Fibroblast of the conjunctiva (primary cell): ENCODE results near the gene MEAF6.

Experiments
- DNase-seq: peaks from one replicate; pipeline ENCODE4 v3.0.0-alpha.2; 2010; ENCODE audit warnings: low read depth

MEAF6 gene

GRCh38 chr1:37473431-37474045 is 41.0 kb downstream of the MEAF6 start:
- DNase-seq: no peak

- no peak for DNase-seq
Observed at GRCh38 chr1:37472994-37473393, 41.6 kb downstream of the MEAF6 start.

- no peak for DNase-seq
Observed at GRCh38 chr1:37472281-37472680, 42.3 kb downstream of the MEAF6 start.

GRCh38 chr1:37471345-37472231 is 43.0 kb downstream of the MEAF6 start:
- DNase-seq: peak; percentile 76

GRCh38 chr1:37469386-37469785 is 45.2 kb downstream of the MEAF6 start:
- DNase-seq: no peak

GRCh38 chr1:37468037-37468436 is 46.5 kb downstream of the MEAF6 start:
- DNase-seq: no peak

- DNase-seq: no peak
Observed at GRCh38 chr1:37465593-37466517, 48.7 kb downstream of the MEAF6 start.

GRCh38 chr1:37464443-37464842 is 50.1 kb downstream of the MEAF6 start:
- no peak for DNase-seq

GRCh38 chr1:37461698-37462436 is 52.7 kb downstream of the MEAF6 start:
- no peak for DNase-seq

- no peak for DNase-seq
Observed at GRCh38 chr1:37458551-37458950, 56.0 kb downstream of the MEAF6 start.

- no peak for DNase-seq
Observed at GRCh38 chr1:37456614-37457013, 58.0 kb downstream of the MEAF6 start.

GRCh38 chr1:37455516-37455915 is 59.0 kb downstream of the MEAF6 start:
- no peak for DNase-seq

- no peak for DNase-seq
Observed at GRCh38 chr1:37453647-37454046, 60.9 kb downstream of the MEAF6 start.

- no peak for DNase-seq
Observed at GRCh38 chr1:37452416-37452815, 62.1 kb downstream of the MEAF6 start.

GRCh38 chr1:37449936-37450335 is 64.6 kb downstream of the MEAF6 start:
- DNase-seq: no peak

GRCh38 chr1:37448691-37449417 is 65.7 kb downstream of the MEAF6 start:
- no peak for DNase-seq

- DNase-seq: no peak
Observed at GRCh38 chr1:37448185-37448584, 66.4 kb downstream of the MEAF6 start.

- no peak for DNase-seq
Observed at GRCh38 chr1:37446874-37447273, 67.7 kb downstream of the MEAF6 start.

- no peak for DNase-seq
Observed at GRCh38 chr1:37442644-37443043, 71.9 kb downstream of the MEAF6 start.
